IMR-90 (cell line): ENCODE results near the gene NDUFV2.
"Not testable (repeated sequence)": the region's sequence is repeated elsewhere in the genome, so short reads cannot be mapped to it uniquely, and the experiment has no call there.

ENCODE experiments used
- CTCF ChIP-seq: conservative IDR thresholded peaks from 2 replicates; pipeline ENCODE4 v1.5.1; 2012; ENCODE audit warnings: mild to moderate bottlenecking, low read depth, low read length, improper control_type of control experiment
- POLR2A ChIP-seq: IDR thresholded peaks from 2 replicates; pipeline ENCODE4 v1.6.1; 2012; ENCODE audit warnings: mild to moderate bottlenecking, low read depth, low read length
- RAD21 ChIP-seq: IDR thresholded peaks from 2 replicates; pipeline ENCODE4 v1.6.1; 2012; ENCODE audit warnings: low read length, improper control_type of control experiment
- RFX5 ChIP-seq: IDR thresholded peaks from 2 replicates; pipeline ENCODE4 v1.8.0; 2012; ENCODE audit warnings: low read depth, mild to moderate bottlenecking, low read length, moderate library complexity
- SMC3 ChIP-seq: fragments of 150-350 bp; IDR thresholded peaks from 2 replicates; pipeline ENCODE4 v1.6.1; 2016; ENCODE audit warnings: low read depth, mild to moderate bottlenecking, antibody characterized with exemption, low read length, moderate library complexity

DNA sequence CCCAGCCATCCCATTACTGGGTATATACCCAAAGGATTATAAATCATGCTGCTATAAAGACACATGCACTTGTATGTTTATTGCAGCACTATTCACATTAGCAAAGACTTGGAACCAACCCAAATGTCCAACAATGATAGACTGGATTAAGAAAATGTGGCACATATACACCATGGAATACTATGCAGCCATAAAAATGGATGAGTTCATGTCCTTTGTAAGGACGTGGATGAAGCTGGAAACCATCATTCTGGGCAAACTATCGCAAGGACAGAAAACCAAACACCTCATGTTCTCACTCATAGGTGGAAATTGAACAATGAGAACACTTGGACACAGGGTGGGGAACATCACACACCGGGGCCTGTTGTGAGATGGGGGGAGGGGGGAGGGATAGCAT lies 9.4 kb upstream of the NDUFV2 start:
- not testable (repeated sequence) for TF ChIP-seq CTCF, POLR2A, RAD21, RFX5, SMC3
